Liver (tissue), 9 donors: Measurements from ENCODE around the gene HARS2. TPM values are rescaled to one million over a fixed set of nuclear protein-coding genes. Genes with fewer than 3 reads are reported as not detected.
"Not testable (repeated sequence)": the region's sequence is repeated elsewhere in the genome, so short reads cannot be mapped to it uniquely, and the experiment has no call there.

Source experiments
- DNase-seq: peaks from one replicate; pipeline ENCODE4 v3.0.0-alpha.2; 2017; ENCODE audit warnings: low spot score
- H3K27ac ChIP-seq, 2 donors: one replicate each; pipeline ENCODE4 v1.7.0; 2013; ENCODE audit warnings: inconsistent platforms in 2 of 2, low read length in 2 of 2, control low read depth in 1 of 2, low read depth in 1 of 2, mild to moderate bottlenecking in 1 of 2
- H3K27me3 ChIP-seq, 4 donors: one replicate each; pipeline versions ENCODE4 v1.6.1 to v1.7.0; 2013; ENCODE audit warnings: low read length in 3 of 4, inconsistent platforms in 1 of 4, mild to moderate bottlenecking in 1 of 4, moderate library complexity in 1 of 4; ENCODE audit not compliant: control insufficient read depth in 4 of 4, insufficient read depth in 4 of 4
- H3K36me3 ChIP-seq, 4 donors: one replicate each; pipeline versions ENCODE4 v1.6.1 to v1.7.0; 2013; ENCODE audit warnings: low read length in 3 of 4, mild to moderate bottlenecking in 3 of 4, low read depth in 1 of 4, moderate library complexity in 1 of 4; ENCODE audit not compliant: control insufficient read depth in 4 of 4, insufficient read depth in 3 of 4
- H3K4me1 ChIP-seq, 4 donors: one replicate each; pipeline versions ENCODE4 v1.6.1 to v1.7.0; 2013; ENCODE audit warnings: low read length in 3 of 4, mild to moderate bottlenecking in 3 of 4, moderate library complexity in 1 of 4; ENCODE audit not compliant: control insufficient read depth in 4 of 4, insufficient read depth in 4 of 4
- H3K4me3 ChIP-seq, 3 donors: one replicate each; pipeline versions ENCODE4 v1.6.1 to v1.7.0; 2013; ENCODE audit warnings: low read length in 3 of 3, control low read depth in 1 of 3, low read depth in 1 of 3, mild to moderate bottlenecking in 1 of 3
- H3K9ac ChIP-seq, 2 donors: one replicate each; pipeline ENCODE4 v1.7.0; 2013; ENCODE audit warnings: low read length in 2 of 2, mild to moderate bottlenecking in 2 of 2, moderate library complexity in 2 of 2, control low read depth in 1 of 2, low read depth in 1 of 2
- H3K9me3 ChIP-seq, 4 donors: one replicate each; pipeline versions ENCODE4 v1.6.1 to v1.7.0; 2013; ENCODE audit warnings: low read length in 3 of 4; ENCODE audit not compliant: control insufficient read depth in 4 of 4
- CTCF ChIP-seq: fragments of 150-350 bp; IDR thresholded peaks from 2 replicates; pipeline ENCODE4 v1.5.1; 2017; ENCODE audit warnings: improper control_type of control experiment, low read depth, low read length; ENCODE audit not compliant: missing input control
- EGR1 ChIP-seq, 2 donors: IDR thresholded peaks; 2 replicates each; pipeline ENCODE4 v1.6.1; 2016 to 2018; ENCODE audit warnings: antibody characterized with exemption in 2 of 2, low read depth in 2 of 2
- FOXA1 ChIP-seq: IDR thresholded peaks from 2 replicates; pipeline ENCODE4 v1.6.1; 2016; ENCODE audit warnings: antibody characterized with exemption
- FOXA2 ChIP-seq: IDR thresholded peaks from 2 replicates; pipeline ENCODE4 v1.6.1; 2016; ENCODE audit warnings: antibody characterized with exemption
- GABPA ChIP-seq, 2 donors: IDR thresholded peaks in 1 of 2; conservative IDR thresholded peaks in 1 of 2; 2 replicates each; pipeline ENCODE4 v1.6.1; 2016; ENCODE audit warnings: antibody characterized with exemption in 2 of 2, mild to moderate bottlenecking in 1 of 2, moderate library complexity in 1 of 2
- HNF4A ChIP-seq, 2 donors: conservative IDR thresholded peaks; 2 replicates each; pipeline ENCODE4 v1.6.1; 2016; ENCODE audit warnings: antibody characterized with exemption in 2 of 2, mild to moderate bottlenecking in 2 of 2
- HNF4G ChIP-seq: IDR thresholded peaks from 2 replicates; pipeline ENCODE4 v1.6.1; 2016; ENCODE audit warnings: antibody characterized with exemption
- JUND ChIP-seq, 2 donors: IDR thresholded peaks; 2 replicates each; pipeline ENCODE4 v1.6.1; 2016; ENCODE audit warnings: antibody characterized with exemption in 2 of 2
- MAX ChIP-seq: IDR thresholded peaks from 2 replicates; pipeline ENCODE4 v1.6.1; 2016; ENCODE audit warnings: antibody characterized with exemption
- RXRA ChIP-seq, 2 donors: IDR thresholded peaks; 2 replicates each; pipeline ENCODE4 v1.6.1; 2017 to 2018; ENCODE audit warnings: antibody characterized with exemption in 2 of 2, mild to moderate bottlenecking in 1 of 2
- SP1 ChIP-seq: IDR thresholded peaks from 2 replicates; pipeline ENCODE4 v1.6.1; 2018; ENCODE audit warnings: antibody characterized with exemption, mild to moderate bottlenecking
- TAF1 ChIP-seq: conservative IDR thresholded peaks from 2 replicates; pipeline ENCODE4 v1.6.1; 2016; ENCODE audit warnings: antibody characterized with exemption, mild to moderate bottlenecking
- YY1 ChIP-seq: IDR thresholded peaks from 2 replicates; pipeline ENCODE4 v1.6.1; 2016; ENCODE audit warnings: antibody characterized with exemption, mild to moderate bottlenecking
- ZBTB33 ChIP-seq: IDR thresholded peaks from 2 replicates; pipeline ENCODE4 v1.6.1; 2016; ENCODE audit warnings: antibody characterized with exemption
- WGBS: extraction: QIAGEN DNeasy Blood & Tissue Kit; methylation state at CpG from one replicate; pipeline ENCODE4 v1.1.7; 2013; 5-methylcytosine and 5-hydroxymethylcytosine counted together
- polyA plus RNA-seq, 2 donors: library from polyadenylated mRNA; stranded (reverse) in 1 of 2; unstranded in 1 of 2; fragments of 200-250 nt in 1 of 2; fragments of >200 nt in 1 of 2; fragmentation: Nextera tagmentation in 1 of 2; extraction: Ambion mirVana in 1 of 2; gene quantifications; one replicate each; pipeline versions ENCODE4 v1.2.1 to v1.2.3, GENCODE V29; 2013 to 2015
- total RNA-seq, 2 donors: library from RNA; depleted of rRNA; stranded (reverse); fragments of >200 nt; gene quantifications; one replicate each; pipeline ENCODE4 v1.2.3, GENCODE V29; 2014
- TF ChIP-seq, protein P1 (sequence below): IDR thresholded peaks from 2 replicates; pipeline ENCODE4 v1.6.1; 2016; ENCODE audit warnings: antibody characterized with exemption, mild to moderate bottlenecking
- TF ChIP-seq, protein P2 (sequence below): IDR thresholded peaks from 2 replicates; pipeline ENCODE4 v1.6.1; 2016; ENCODE audit warnings: antibody characterized with exemption
- donor health status: healthy.
- donor health status: healthy.
- donor health status: healthy.
- donor health status: healthy.
- donor health status: healthy.

The HARS2 gene
- total and polyA plus RNA-seq, 4 donors, result 8.6 to 16.3 (median 10.8) TPM

DNA sequence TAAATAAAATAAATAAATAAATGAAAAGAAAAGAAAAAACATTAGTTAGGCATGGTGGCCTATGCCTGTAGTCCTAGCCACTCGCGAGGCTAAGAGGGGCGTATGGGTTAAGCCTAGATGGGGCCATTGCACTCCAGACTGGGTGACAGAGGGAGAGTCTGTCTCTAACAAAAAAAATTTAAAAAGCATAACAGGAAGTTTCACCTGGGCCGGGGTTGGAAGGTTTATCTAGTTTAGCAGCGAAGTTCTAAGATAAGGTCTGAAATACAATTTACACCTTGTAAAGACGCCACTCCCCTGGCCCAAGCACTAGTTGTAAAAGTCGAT, 27.0 kb downstream of the HARS2 start:
- Histone ChIP-seq H3K27me3 (no peaks in the 10 kb centered on the region), H3K9ac (no peak overlapping the region), H3K36me3 (no peaks in the 10 kb centered on the region), H3K27ac (no peak overlapping the region), H3K4me3 (no peak overlapping the region), H3K9me3 (no peaks in the 10 kb centered on the region), H3K4me1 (no peaks in the 10 kb centered on the region)
- WGBS, result 80% methylated on average over 7 of the region's 7 CpGs
- DNase-seq, result no peak
- no peak for TF ChIP-seq CTCF
- TF ChIP-seq GABPA (IDR thresholded peaks at IDR 0.05 in 1 of 2, conservative IDR thresholded peaks at IDR 0.05 in 1 of 2), result no peak
- TF ChIP-seq ZBTB33, result no peak
- TF ChIP-seq RXRA (IDR thresholded peaks at IDR 0.05), result no peak
- no peak for TF ChIP-seq TAF1
- TF ChIP-seq, protein P1, sequence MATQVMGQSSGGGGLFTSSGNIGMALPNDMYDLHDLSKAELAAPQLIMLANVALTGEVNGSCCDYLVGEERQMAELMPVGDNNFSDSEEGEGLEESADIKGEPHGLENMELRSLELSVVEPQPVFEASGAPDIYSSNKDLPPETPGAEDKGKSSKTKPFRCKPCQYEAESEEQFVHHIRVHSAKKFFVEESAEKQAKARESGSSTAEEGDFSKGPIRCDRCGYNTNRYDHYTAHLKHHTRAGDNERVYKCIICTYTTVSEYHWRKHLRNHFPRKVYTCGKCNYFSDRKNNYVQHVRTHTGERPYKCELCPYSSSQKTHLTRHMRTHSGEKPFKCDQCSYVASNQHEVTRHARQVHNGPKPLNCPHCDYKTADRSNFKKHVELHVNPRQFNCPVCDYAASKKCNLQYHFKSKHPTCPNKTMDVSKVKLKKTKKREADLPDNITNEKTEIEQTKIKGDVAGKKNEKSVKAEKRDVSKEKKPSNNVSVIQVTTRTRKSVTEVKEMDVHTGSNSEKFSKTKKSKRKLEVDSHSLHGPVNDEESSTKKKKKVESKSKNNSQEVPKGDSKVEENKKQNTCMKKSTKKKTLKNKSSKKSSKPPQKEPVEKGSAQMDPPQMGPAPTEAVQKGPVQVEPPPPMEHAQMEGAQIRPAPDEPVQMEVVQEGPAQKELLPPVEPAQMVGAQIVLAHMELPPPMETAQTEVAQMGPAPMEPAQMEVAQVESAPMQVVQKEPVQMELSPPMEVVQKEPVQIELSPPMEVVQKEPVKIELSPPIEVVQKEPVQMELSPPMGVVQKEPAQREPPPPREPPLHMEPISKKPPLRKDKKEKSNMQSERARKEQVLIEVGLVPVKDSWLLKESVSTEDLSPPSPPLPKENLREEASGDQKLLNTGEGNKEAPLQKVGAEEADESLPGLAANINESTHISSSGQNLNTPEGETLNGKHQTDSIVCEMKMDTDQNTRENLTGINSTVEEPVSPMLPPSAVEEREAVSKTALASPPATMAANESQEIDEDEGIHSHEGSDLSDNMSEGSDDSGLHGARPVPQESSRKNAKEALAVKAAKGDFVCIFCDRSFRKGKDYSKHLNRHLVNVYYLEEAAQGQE, result no peak
- no peak for TF ChIP-seq SP1
- TF ChIP-seq, protein P2, sequence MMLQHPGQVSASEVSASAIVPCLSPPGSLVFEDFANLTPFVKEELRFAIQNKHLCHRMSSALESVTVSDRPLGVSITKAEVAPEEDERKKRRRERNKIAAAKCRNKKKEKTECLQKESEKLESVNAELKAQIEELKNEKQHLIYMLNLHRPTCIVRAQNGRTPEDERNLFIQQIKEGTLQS, result no peak
- no peak for TF ChIP-seq JUND (IDR thresholded peaks at IDR 0.05)
- no peak for TF ChIP-seq HNF4G
- TF ChIP-seq EGR1 (IDR thresholded peaks at IDR 0.05; ENCODE audit: low read depth in 2 of 2), result no peak
- TF ChIP-seq YY1, result no peak
- TF ChIP-seq FOXA1, result no peak
- no peak for TF ChIP-seq FOXA2
- TF ChIP-seq HNF4A (conservative IDR thresholded peaks at IDR 0.05), result no peak
- TF ChIP-seq MAX, result no peak

GRCh38 chr5:140720738-140721137, 29.5 kb downstream of the HARS2 start:
- H3K9ac ChIP-seq, DNase-seq, H3K27ac ChIP-seq, H3K4me3 ChIP-seq, H3K9me3 ChIP-seq, H3K27me3 ChIP-seq, H3K36me3 ChIP-seq, H3K4me1 ChIP-seq: not testable (repeated sequence)
- WGBS, result 56% methylated on average over 6 of the region's 6 CpGs

GRCh38 chr5:140721395-140721794, 30.1 kb downstream of the HARS2 start:
- 76% methylated on average over 5 of the region's 5 CpGs for WGBS
- H3K9me3 ChIP-seq, H3K36me3 ChIP-seq, H3K4me3 ChIP-seq, H3K9ac ChIP-seq, H3K4me1 ChIP-seq, H3K27me3 ChIP-seq, DNase-seq, H3K27ac ChIP-seq: not testable (repeated sequence)
